NCI-H226 (cell line): ENCODE measurements around the gene NOS2.

Experiments used
- DNase-seq: peaks from one replicate; pipeline ENCODE4 v3.0.0-alpha.2; 2015

The NOS2 gene

GRCh38 chr17:27818401-27819105 lies 18.2 kb upstream of the NOS2 start:
- no peak for DNase-seq

- no peak for DNase-seq
These were observed 17.4 kb upstream of the NOS2 start for GRCh38 chr17:27817731-27818130.

- no peak for DNase-seq
These were observed 16.6 kb upstream of the NOS2 start for GRCh38 chr17:27816946-27817345.

GRCh38 chr17:27811961-27812360 lies 11.6 kb upstream of the NOS2 start:
- DNase-seq, result no peak

GRCh38 chr17:27810902-27811557 lies 10.7 kb upstream of the NOS2 start:
- DNase-seq, result no peak

- no peak for DNase-seq
These were observed 10.0 kb upstream of the NOS2 start for GRCh38 chr17:27810211-27810901.

- DNase-seq, result no peak
These were observed 9.2 kb upstream of the NOS2 start for GRCh38 chr17:27809555-27809954.

- no peak for DNase-seq
These were observed 8.3 kb upstream of the NOS2 start for GRCh38 chr17:27808628-27809027.

GRCh38 chr17:27807567-27808470 lies 7.5 kb upstream of the NOS2 start:
- DNase-seq, result no peak

- DNase-seq, result peak; percentile 65
These were observed 5.3 kb upstream of the NOS2 start for GRCh38 chr17:27805520-27806146.

- DNase-seq, result no peak
These were observed 3.8 kb upstream of the NOS2 start for GRCh38 chr17:27804113-27804512.

GRCh38 chr17:27802962-27803680 lies 2.8 kb upstream of the NOS2 start:
- no peak for DNase-seq

- DNase-seq, result no peak
These were observed 1.7 kb upstream of the NOS2 start for GRCh38 chr17:27802033-27802432.

- no peak for DNase-seq
These were observed 2.0 kb downstream of the NOS2 start for GRCh38 chr17:27798376-27798775.

- DNase-seq, result no peak
These were observed 2.8 kb downstream of the NOS2 start for GRCh38 chr17:27797390-27798091.

- DNase-seq, result no peak
These were observed 6.3 kb downstream of the NOS2 start for GRCh38 chr17:27793906-27794569.

GRCh38 chr17:27793168-27793905 lies 7.0 kb downstream of the NOS2 start:
- DNase-seq, result no peak

GRCh38 chr17:27792095-27792494 lies 8.2 kb downstream of the NOS2 start:
- DNase-seq, result no peak

- no peak for DNase-seq
These were observed 11.4 kb downstream of the NOS2 start for GRCh38 chr17:27788919-27789318.
